Endothelial cell of umbilical vein (primary cell): ENCODE data around the gene OXSR1. TPM values are rescaled to one million over a fixed set of nuclear protein-coding genes. Genes with fewer than 3 reads are reported as not detected.

Experiments used
- BruUV-seq: library from RNA; stranded (reverse); fragments of 400-500 nt; replicated peaks from 2 replicates; lab custom pipeline; 2021; lab: Mats Ljungman, UMichigan
- CTCF ChIA-PET: fragments of 300-600, 350-600 bp; sonication (Branson Sonifier 250); formaldehyde crosslinking; loops from one replicate; lab custom pipeline; 2021; ENCODE audit warnings: antibody characterized with exemption, inconsistent platforms; lab: Charles Lee
- POLR2A ChIA-PET: fragments of 300-600, 350-600 bp; sonication (Branson Sonifier 250); formaldehyde crosslinking; loops from one replicate; lab custom pipeline; 2021; ENCODE audit warnings: antibody characterized with exemption, inconsistent platforms; lab: Charles Lee
- DNase-seq: peaks from one replicate; pipeline ENCODE4 v3.0.0-alpha.2; 2011; ENCODE audit warnings: low read depth, low spot score
- FAIRE-seq: peaks from 2 replicates; lab custom pipeline; 2011; peaks lifted over from hg19 to GRCh38; lab: Jason Lieb, UNC
- H2AFZ ChIP-seq: 2 replicates; pipeline ENCODE4 v1.6.0; 2012; ENCODE audit warnings: low read depth, low read length, control low read depth, inconsistent platforms
- H3K27ac ChIP-seq: 2 replicates; pipeline ENCODE4 v1.5.1; 2011; ENCODE audit warnings: low read depth, mild to moderate bottlenecking, control low read depth, low read length, moderate library complexity; ENCODE audit not compliant: insufficient read depth
- H3K27me3 ChIP-seq, 2 experiments: 2 replicates each; pipeline versions ENCODE4 v1.6.0 to v1.6.1; 2011; ENCODE audit warnings: low read length in 2 of 2, mixed read lengths in 1 of 2; ENCODE audit not compliant: control insufficient read depth in 2 of 2, insufficient read depth in 2 of 2
- H3K36me3 ChIP-seq, 2 experiments: 2 replicates in 1 of 2; 3 replicates in 1 of 2; pipeline ENCODE4 v1.5.1; 2011; ENCODE audit warnings: low read length in 2 of 2, mild to moderate bottlenecking in 1 of 2, moderate library complexity in 1 of 2; ENCODE audit not compliant: control insufficient read depth in 2 of 2, insufficient read depth in 2 of 2; ENCODE audit errors: extremely low read depth in 1 of 2
- H3K4me1 ChIP-seq: 3 replicates; pipeline ENCODE4 v1.5.1; 2011; ENCODE audit warnings: mild to moderate bottlenecking, low read length; ENCODE audit not compliant: control insufficient read depth, insufficient read depth; ENCODE audit errors: extremely low read depth
- H3K4me2 ChIP-seq: 2 replicates; pipeline ENCODE4 v1.6.1; 2011; ENCODE audit warnings: low read length, control low read depth, mixed read lengths; ENCODE audit not compliant: insufficient read depth
- H3K4me3 ChIP-seq, 3 experiments: fragments of 200-600 bp in 1 of 3; sonication (generic), shearing (Covaris generic) in 1 of 3; replicated peaks in 1 of 3; 2 replicates each; pipeline ENCODE4 v1.5.1; 2011 to 2016; ENCODE audit warnings: control low read depth in 3 of 3, low read length in 3 of 3, mild to moderate bottlenecking in 2 of 3, inconsistent platforms in 1 of 3, low read depth in 1 of 3, moderate library complexity in 1 of 3; ENCODE audit not compliant: insufficient read depth in 1 of 3
- H3K79me2 ChIP-seq: 2 replicates; pipeline ENCODE4 v1.6.0; 2012; ENCODE audit warnings: low read length, inconsistent platforms; ENCODE audit not compliant: control insufficient read depth, insufficient read depth
- H3K9ac ChIP-seq: replicated peaks from 2 replicates; pipeline ENCODE3; 2011; ENCODE audit warnings: low read length, control low read depth; ENCODE audit not compliant: insufficient read depth; ENCODE audit errors: extremely low read depth
- H3K9me1 ChIP-seq: replicated peaks from 3 replicates; pipeline ENCODE4 v1.6.0; 2011; ENCODE audit warnings: mild to moderate bottlenecking, low read length; ENCODE audit not compliant: control insufficient read depth, insufficient read depth; ENCODE audit errors: extremely low read depth
- H3K9me3 ChIP-seq: replicated peaks from 2 replicates; pipeline ENCODE4 v1.5.1; 2012; ENCODE audit warnings: low read length, inconsistent platforms; ENCODE audit not compliant: control insufficient read depth, insufficient read depth
- H4K20me1 ChIP-seq: replicated peaks from 2 replicates; pipeline ENCODE3; 2011; ENCODE audit warnings: mild to moderate bottlenecking, low read length; ENCODE audit not compliant: control insufficient read depth, insufficient read depth; ENCODE audit errors: extremely low read depth
- EZH2 ChIP-seq: IDR thresholded peaks from 2 replicates; pipeline ENCODE4 v1.6.1; 2012; ENCODE audit warnings: borderline replicate concordance, low read depth, mild to moderate bottlenecking, moderate library complexity, low read length, inconsistent platforms; ENCODE audit not compliant: severe bottlenecking
- FOS ChIP-seq: IDR thresholded peaks from 2 replicates; pipeline ENCODE4 v1.6.1; 2011; ENCODE audit warnings: mild to moderate bottlenecking, low read length, moderate library complexity, borderline replicate concordance; ENCODE audit not compliant: insufficient read depth
- JUN ChIP-seq: IDR thresholded peaks from 2 replicates; pipeline ENCODE4 v1.6.1; 2011; ENCODE audit warnings: borderline replicate concordance, low read depth; ENCODE audit not compliant: insufficient read length, insufficient read depth
- MAX ChIP-seq: IDR thresholded peaks from 2 replicates; pipeline ENCODE4 v1.6.1; 2011; ENCODE audit not compliant: insufficient read depth, insufficient read length
- MYC ChIP-seq: IDR thresholded peaks from one replicate; pipeline ENCODE4 v1.6.1; 2011; ENCODE audit warnings: mild to moderate bottlenecking, low read depth, low read length
- POLR2A ChIP-seq: IDR thresholded peaks from 2 replicates; pipeline ENCODE4 v1.6.1; 2012; ENCODE audit warnings: low read depth, mild to moderate bottlenecking, control low read depth, low read length
- POLR2AphosphoS5 ChIP-seq: IDR thresholded peaks from 2 replicates; pipeline ENCODE4 v1.6.1; 2012; ENCODE audit warnings: low read depth, mild to moderate bottlenecking, control low read depth, low read length, moderate library complexity; ENCODE audit not compliant: insufficient read depth
- dilution Hi-C: fragments of 300-500 bp; cut with MboI; formaldehyde crosslinking; loops from one replicate; pipeline ENCODE4 v1.15.0; 2019; ENCODE audit warnings: low sequenced_read_pairs; ENCODE audit not compliant: extremely low pct_ligation_motif_present
- intact Hi-C: fragments of 100-400 bp; cut with micrococcal nuclease; formaldehyde crosslinking; loops from one replicate; pipeline ENCODE4 v1.10.0; 2022
- polyA plus RNA-seq, 4 experiments: library from polyadenylated mRNA; depleted of rRNA in 3 of 4; stranded (reverse) in 3 of 4; unstranded in 1 of 4; fragments of >200 nt; gene quantifications; 2 replicates each; pipeline versions ENCODE4 v1.2.1 to v1.2.3, GENCODE V29; 2011 to 2012; ENCODE audit warnings: missing spikeins in 1 of 4
- total RNA-seq: library from RNA; stranded (reverse); gene quantifications from 2 replicates; pipeline ENCODE4 v1.2.3, GENCODE V29; 2021
- TF ChIP-seq, protein P1 (sequence below), 2 donors: IDR thresholded peaks; 1 replicate in 1 of 2; 2 replicates in 1 of 2; pipeline ENCODE4 v1.5.1; 2011; ENCODE audit warnings: low read length in 2 of 2, mild to moderate bottlenecking in 2 of 2, moderate library complexity in 2 of 2, control low read depth in 1 of 2, inconsistent platforms in 1 of 2, low read depth in 1 of 2; ENCODE audit not compliant: insufficient read depth in 1 of 2; ENCODE audit errors: extremely low read depth in 1 of 2

Gene OXSR1
- total and polyA plus RNA-seq, 2 donors (not counting 3 experiments of a cell fraction or from before 2014, with no cell fraction given): 15.1 to 32.9 TPM

DNA sequence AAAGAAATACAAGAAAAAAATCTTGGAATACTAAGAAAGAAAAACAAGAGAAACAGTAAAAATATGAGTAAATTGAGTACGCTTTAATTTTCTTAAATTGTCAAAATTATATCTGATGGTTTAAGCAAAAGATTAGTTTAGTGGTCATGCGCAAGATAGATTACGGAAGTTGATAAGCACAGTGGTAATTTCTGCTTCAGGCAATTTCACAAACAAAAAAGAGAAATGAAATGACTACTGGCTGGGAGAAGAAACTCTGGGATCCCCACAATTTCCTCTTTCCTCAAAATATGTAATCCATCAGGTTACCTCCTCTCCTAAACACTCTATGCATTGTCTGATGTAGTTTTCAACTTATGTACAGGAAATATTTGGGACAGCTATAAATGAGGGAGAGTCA lies 17.9 kb upstream of the OXSR1 start:
- Histone ChIP-seq H3K9me3 (no peaks in the 10 kb centered on the region), H2AFZ (no peak overlapping the region), H3K27ac (no peak overlapping the region), H3K9ac (no peak overlapping the region), H3K79me2 (no peaks in the 10 kb centered on the region), H3K36me3 (no peaks in the 10 kb centered on the region), H4K20me1 (no peaks in the 10 kb centered on the region), H3K4me1 (no peaks in the 10 kb centered on the region), H3K27me3 (peaks cover 3 to 10% of the 10 kb centered on the region in 2 experiments), H3K9me1 (no peaks in the 10 kb centered on the region), H3K4me3 (no peak overlapping the region), H3K4me2 (no peak overlapping the region)
- no TSS peak for BruUV-seq
- TF ChIP-seq EZH2: no peak
- no peak for TF ChIP-seq MAX
- TF ChIP-seq POLR2AphosphoS5: no peak
- intact Hi-C loops (no loop called here), dilution Hi-C loops (no loop called here)
- no peak for DNase-seq
- ChIA-PET POLR2A (no interaction called here), CTCF (no interaction called here)
- FAIRE-seq: no peak

DNA sequence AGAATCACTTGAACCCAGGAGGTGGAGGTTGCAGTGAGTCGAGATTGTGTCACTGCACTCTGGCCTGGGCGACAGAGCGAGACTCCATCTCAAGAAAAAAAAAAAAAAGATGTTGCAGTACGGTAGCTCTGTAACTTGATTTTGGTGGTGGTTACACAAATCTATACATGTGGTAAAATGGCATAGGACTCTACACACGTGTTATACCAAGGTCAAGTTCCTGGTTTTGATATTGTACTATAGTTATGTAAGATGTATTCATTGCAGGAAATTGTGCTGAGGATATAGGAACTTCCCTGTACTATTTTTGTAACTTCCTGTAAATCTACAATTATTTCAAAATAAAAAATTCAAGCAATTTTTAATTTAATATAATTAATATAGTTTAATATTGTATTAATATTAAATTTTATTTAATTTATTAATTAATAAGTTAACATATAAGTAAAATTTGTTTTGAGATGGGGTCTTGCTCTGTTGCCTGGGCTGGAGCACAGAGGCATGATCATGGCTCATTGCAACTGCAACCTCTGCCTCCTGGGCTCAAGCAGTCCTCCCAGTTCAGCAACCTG lies 16.9 kb upstream of the OXSR1 start:
- no peaks in the 10 kb centered on the region for H3K9me1 ChIP-seq
- H3K9me3 ChIP-seq: no peaks in the 10 kb centered on the region
- dilution Hi-C loops: no loop called here
- no peak overlapping the region for H3K9ac ChIP-seq
- FAIRE-seq (no peak), DNase-seq (no peak)
- no peaks in the 10 kb centered on the region for H3K36me3 ChIP-seq
- TF ChIP-seq JUN (no peak), POLR2A (no peak), FOS (no peak), MYC (no peak), EZH2 (no peak), MAX (no peak), POLR2AphosphoS5 (no peak)
- TF ChIP-seq, protein P1, sequence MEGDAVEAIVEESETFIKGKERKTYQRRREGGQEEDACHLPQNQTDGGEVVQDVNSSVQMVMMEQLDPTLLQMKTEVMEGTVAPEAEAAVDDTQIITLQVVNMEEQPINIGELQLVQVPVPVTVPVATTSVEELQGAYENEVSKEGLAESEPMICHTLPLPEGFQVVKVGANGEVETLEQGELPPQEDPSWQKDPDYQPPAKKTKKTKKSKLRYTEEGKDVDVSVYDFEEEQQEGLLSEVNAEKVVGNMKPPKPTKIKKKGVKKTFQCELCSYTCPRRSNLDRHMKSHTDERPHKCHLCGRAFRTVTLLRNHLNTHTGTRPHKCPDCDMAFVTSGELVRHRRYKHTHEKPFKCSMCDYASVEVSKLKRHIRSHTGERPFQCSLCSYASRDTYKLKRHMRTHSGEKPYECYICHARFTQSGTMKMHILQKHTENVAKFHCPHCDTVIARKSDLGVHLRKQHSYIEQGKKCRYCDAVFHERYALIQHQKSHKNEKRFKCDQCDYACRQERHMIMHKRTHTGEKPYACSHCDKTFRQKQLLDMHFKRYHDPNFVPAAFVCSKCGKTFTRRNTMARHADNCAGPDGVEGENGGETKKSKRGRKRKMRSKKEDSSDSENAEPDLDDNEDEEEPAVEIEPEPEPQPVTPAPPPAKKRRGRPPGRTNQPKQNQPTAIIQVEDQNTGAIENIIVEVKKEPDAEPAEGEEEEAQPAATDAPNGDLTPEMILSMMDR (IDR thresholded peaks at IDR 0.05; ENCODE audit: extremely low read depth in 1 of 2, insufficient read depth in 1 of 2, low read depth in 1 of 2, low read length in 2 of 2): no peak
- intact Hi-C loops: no loop called here
- no peaks in the 10 kb centered on the region for H3K79me2 ChIP-seq
- H2AFZ ChIP-seq: no peak overlapping the region
- H3K27me3 ChIP-seq: peaks cover 3 to 10% of the 10 kb centered on the region in 2 experiments
- no peak overlapping the region for H3K4me3 ChIP-seq
- no peaks in the 10 kb centered on the region for H4K20me1 ChIP-seq
- no peak overlapping the region for H3K27ac ChIP-seq
- CTCF ChIA-PET: no interaction called here
- BruUV-seq: no TSS peak
- POLR2A ChIA-PET: interaction anchor here (0.7 kb wide), 1 partner anchor 11 kb away, joined by 4 read pairs; the partner anchor contains the start of gene ACAA1
- H3K4me2 ChIP-seq: no peak overlapping the region
- no peaks in the 10 kb centered on the region for H3K4me1 ChIP-seq
